HCT116 (cell line): ENCODE measurements around the gene PKN1. TPM values are rescaled to one million over a fixed set of nuclear protein-coding genes. Genes with fewer than 3 reads are reported as not detected.

Experiments
- ATAC-seq: fragments of 200-7000 bp; cut with Tn5 transposase; 2 replicates; pipeline ENCODE4 v1.9.1; 2020; ENCODE audit warnings: mild to moderate bottlenecking, moderate library complexity
- BruUV-seq: library from RNA; stranded (reverse); fragments of 400-500 nt; replicated peaks from 2 replicates; lab custom pipeline; 2021; lab: Mats Ljungman, UMichigan
- CTCF ChIA-PET: fragments of 300-600 bp; sonication (Branson Sonifier 250); formaldehyde crosslinking; loops from one replicate; lab custom pipeline; 2021; ENCODE audit warnings: antibody characterized with exemption; lab: Charles Lee
- POLR2A ChIA-PET: fragments of 300-600, 350-600 bp; sonication (Branson Sonifier 250); formaldehyde crosslinking; loops from one replicate; lab custom pipeline; 2021; ENCODE audit warnings: antibody characterized with exemption; lab: Charles Lee
- RAD21 ChIA-PET, 2 experiments: fragments of 300-600 bp; sonication (Branson Sonifier 250); formaldehyde crosslinking; loops; one replicate each; lab custom pipeline; 2023; ENCODE audit warnings: low total read pairs in 2 of 2; ENCODE audit not compliant: uncharacterized antibody in 2 of 2, unreplicated experiment in 2 of 2, low non-redundant PET in 1 of 2; lab: Charles Lee
- DNase-seq: peaks from one replicate; pipeline ENCODE4 v3.0.0-alpha.2; 2010; ENCODE audit warnings: low read depth, low spot score
- H2AFZ ChIP-seq: fragments of 200-600 bp; shearing (Covaris generic), sonication (generic); 2 replicates; pipeline ENCODE4 v1.6.1; 2017; ENCODE audit warnings: low read depth, mixed run types, mixed read lengths, antibody characterized with exemption, low read length; ENCODE audit not compliant: poor library complexity, severe bottlenecking
- H3K27ac ChIP-seq: 2 replicates; pipeline ENCODE4 v1.5.1; 2012; ENCODE audit warnings: low read depth, low read length
- H3K27me3 ChIP-seq: fragments of 200-600 bp; sonication (generic); 2 replicates; pipeline ENCODE4 v1.6.1; 2016; ENCODE audit warnings: mixed run types, low read length, mixed read lengths; ENCODE audit not compliant: insufficient read depth
- H3K36me3 ChIP-seq, 2 experiments: fragments of 200-500 bp in 1 of 2; fragments of 200-600 bp in 1 of 2; sonication (Bioruptor generic) in 1 of 2; sonication (generic) in 1 of 2; 2 replicates each; pipeline versions ENCODE4 v1.5.1 to v1.6.1; 2014 to 2016; ENCODE audit warnings: low read length in 2 of 2, inconsistent platforms in 1 of 2, mixed read lengths in 1 of 2, mixed run types in 1 of 2; ENCODE audit not compliant: insufficient read depth in 2 of 2, control insufficient read depth in 1 of 2
- H3K4me1 ChIP-seq, 2 experiments: fragments of 200-600 bp in 1 of 2; sonication (generic) in 1 of 2; 2 replicates each; pipeline versions ENCODE4 v1.5.1 to v1.6.1; 2012 to 2017; ENCODE audit warnings: low read length in 2 of 2, inconsistent platforms in 1 of 2, mild to moderate bottlenecking in 1 of 2, mixed read lengths in 1 of 2, mixed run types in 1 of 2, moderate library complexity in 1 of 2; ENCODE audit not compliant: insufficient read depth in 2 of 2, control insufficient read depth in 1 of 2
- H3K4me2 ChIP-seq: fragments of 200-600 bp; sonication (generic); 2 replicates; pipeline ENCODE4 v1.6.1; 2017; ENCODE audit warnings: mixed run types, low read length, mixed read lengths
- H3K4me3 ChIP-seq, 2 experiments: fragments of 200-600 bp in 1 of 2; sonication (generic) in 1 of 2; replicated peaks in 1 of 2; 2 replicates each; pipeline ENCODE4 v1.5.1; 2011 to 2016; ENCODE audit warnings: low read length in 2 of 2, control low read depth in 1 of 2, low read depth in 1 of 2, mild to moderate bottlenecking in 1 of 2, mixed read lengths in 1 of 2, mixed run types in 1 of 2
- H3K79me2 ChIP-seq: fragments of 200-600 bp; sonication (generic); 2 replicates; pipeline ENCODE4 v1.6.1; 2017; ENCODE audit warnings: mild to moderate bottlenecking, mixed run types, low read length, moderate library complexity, mixed read lengths; ENCODE audit not compliant: insufficient read depth
- H3K9ac ChIP-seq: fragments of 200-600 bp; sonication (generic); 2 replicates; pipeline ENCODE4 v1.6.1; 2016; ENCODE audit warnings: low read length, mixed read lengths
- H3K9me2 ChIP-seq: fragments of 200-600 bp; sonication (generic), shearing (Covaris generic); 2 replicates; pipeline ENCODE4 v1.6.1; 2017; ENCODE audit warnings: mixed run types, mild to moderate bottlenecking, moderate library complexity; ENCODE audit not compliant: insufficient read depth
- H3K9me3 ChIP-seq, 2 experiments: fragments of 200-500 bp in 1 of 2; fragments of 200-600 bp in 1 of 2; sonication (Bioruptor generic) in 1 of 2; sonication (generic) in 1 of 2; 2 replicates each; pipeline ENCODE4 v1.6.1; 2014 to 2017; ENCODE audit warnings: low read length in 2 of 2, mixed read lengths in 2 of 2, inconsistent platforms in 1 of 2, low read depth in 1 of 2, mild to moderate bottlenecking in 1 of 2, mixed run types in 1 of 2, moderate library complexity in 1 of 2; ENCODE audit not compliant: control insufficient read depth in 1 of 2, insufficient read depth in 1 of 2
- H4K20me1 ChIP-seq: fragments of 200-600 bp; sonication (generic), shearing (Covaris generic); 2 replicates; pipeline ENCODE4 v1.6.1; 2017; ENCODE audit warnings: mixed run types, mild to moderate bottlenecking, moderate library complexity; ENCODE audit not compliant: insufficient read depth
- CBX3 ChIP-seq: IDR thresholded peaks from 2 replicates; pipeline ENCODE4 v1.6.1; 2012; ENCODE audit warnings: low read depth
- POLR2A ChIP-seq: IDR thresholded peaks from 2 replicates; pipeline ENCODE4 v1.7.0; 2011; ENCODE audit warnings: borderline replicate concordance; ENCODE audit not compliant: insufficient read depth, insufficient read length; ENCODE audit errors: extremely low read depth
- POLR2AphosphoS5 ChIP-seq: IDR thresholded peaks from 2 replicates; pipeline ENCODE4 v1.6.1; 2011; ENCODE audit warnings: mild to moderate bottlenecking, low read depth, low read length, moderate library complexity
- SIN3A ChIP-seq: IDR thresholded peaks from 2 replicates; pipeline ENCODE4 v1.6.1; 2012; ENCODE audit warnings: low read depth
- TCF7L2 ChIP-seq: IDR thresholded peaks from 2 replicates; pipeline ENCODE4 v1.7.0; 2011; ENCODE audit warnings: borderline replicate concordance, inconsistent platforms; ENCODE audit not compliant: insufficient read depth, insufficient read length; ENCODE audit errors: extremely low read depth
- ZBTB33 ChIP-seq: IDR thresholded peaks from 2 replicates; pipeline ENCODE4 v1.6.1; 2011; ENCODE audit warnings: mild to moderate bottlenecking, low read length, moderate library complexity; ENCODE audit not compliant: insufficient replicate concordance; ENCODE audit errors: extremely low read depth
- ZFX ChIP-seq: fragments of 450-650 bp; IDR thresholded peaks from 2 replicates; pipeline ENCODE4 v1.6.1; 2017
- intact Hi-C: fragments of 100-400 bp; cut with micrococcal nuclease; formaldehyde crosslinking; loops from 2 replicates; pipeline ENCODE4 v1.10.0; 2022
- total RNA-seq: library from RNA; stranded (reverse); gene quantifications from one replicate; pipeline ENCODE4 v1.2.1, GENCODE V29; 2021; ENCODE audit not compliant: unreplicated experiment
- TF ChIP-seq, protein P1 (sequence below): IDR thresholded peaks from 2 replicates; pipeline ENCODE4 v1.6.1; 2012; ENCODE audit warnings: low read depth
- TF ChIP-seq, protein P2 (sequence below): IDR thresholded peaks from 2 replicates; pipeline ENCODE4 v1.6.1; 2012
- TF ChIP-seq, protein P3 (sequence below): IDR thresholded peaks from 2 replicates; pipeline ENCODE4 v1.6.1; 2012

The PKN1 gene
- total RNA-seq, 1 experiment from 2014 or later, result 248 TPM

- no peak overlapping the region for H3K27ac ChIP-seq
- POLR2A ChIA-PET, result no interaction called here
Observed at GRCh38 chr19:14400951-14401431, 32.1 kb upstream of the PKN1 start.

More at GRCh38 chr19:14400951-14401431, 32.1 kb upstream of the PKN1 start:
- TF ChIP-seq CBX3, result no peak
- TF ChIP-seq, protein P1, sequence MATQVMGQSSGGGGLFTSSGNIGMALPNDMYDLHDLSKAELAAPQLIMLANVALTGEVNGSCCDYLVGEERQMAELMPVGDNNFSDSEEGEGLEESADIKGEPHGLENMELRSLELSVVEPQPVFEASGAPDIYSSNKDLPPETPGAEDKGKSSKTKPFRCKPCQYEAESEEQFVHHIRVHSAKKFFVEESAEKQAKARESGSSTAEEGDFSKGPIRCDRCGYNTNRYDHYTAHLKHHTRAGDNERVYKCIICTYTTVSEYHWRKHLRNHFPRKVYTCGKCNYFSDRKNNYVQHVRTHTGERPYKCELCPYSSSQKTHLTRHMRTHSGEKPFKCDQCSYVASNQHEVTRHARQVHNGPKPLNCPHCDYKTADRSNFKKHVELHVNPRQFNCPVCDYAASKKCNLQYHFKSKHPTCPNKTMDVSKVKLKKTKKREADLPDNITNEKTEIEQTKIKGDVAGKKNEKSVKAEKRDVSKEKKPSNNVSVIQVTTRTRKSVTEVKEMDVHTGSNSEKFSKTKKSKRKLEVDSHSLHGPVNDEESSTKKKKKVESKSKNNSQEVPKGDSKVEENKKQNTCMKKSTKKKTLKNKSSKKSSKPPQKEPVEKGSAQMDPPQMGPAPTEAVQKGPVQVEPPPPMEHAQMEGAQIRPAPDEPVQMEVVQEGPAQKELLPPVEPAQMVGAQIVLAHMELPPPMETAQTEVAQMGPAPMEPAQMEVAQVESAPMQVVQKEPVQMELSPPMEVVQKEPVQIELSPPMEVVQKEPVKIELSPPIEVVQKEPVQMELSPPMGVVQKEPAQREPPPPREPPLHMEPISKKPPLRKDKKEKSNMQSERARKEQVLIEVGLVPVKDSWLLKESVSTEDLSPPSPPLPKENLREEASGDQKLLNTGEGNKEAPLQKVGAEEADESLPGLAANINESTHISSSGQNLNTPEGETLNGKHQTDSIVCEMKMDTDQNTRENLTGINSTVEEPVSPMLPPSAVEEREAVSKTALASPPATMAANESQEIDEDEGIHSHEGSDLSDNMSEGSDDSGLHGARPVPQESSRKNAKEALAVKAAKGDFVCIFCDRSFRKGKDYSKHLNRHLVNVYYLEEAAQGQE, result no peak
- no peak for TF ChIP-seq TCF7L2
- TF ChIP-seq, protein P2, sequence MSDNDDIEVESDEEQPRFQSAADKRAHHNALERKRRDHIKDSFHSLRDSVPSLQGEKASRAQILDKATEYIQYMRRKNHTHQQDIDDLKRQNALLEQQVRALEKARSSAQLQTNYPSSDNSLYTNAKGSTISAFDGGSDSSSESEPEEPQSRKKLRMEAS, result no peak
- no peak for TF ChIP-seq SIN3A
- TF ChIP-seq ZFX, result no peak
- TF ChIP-seq ZBTB33, result no peak
- TF ChIP-seq, protein P3, sequence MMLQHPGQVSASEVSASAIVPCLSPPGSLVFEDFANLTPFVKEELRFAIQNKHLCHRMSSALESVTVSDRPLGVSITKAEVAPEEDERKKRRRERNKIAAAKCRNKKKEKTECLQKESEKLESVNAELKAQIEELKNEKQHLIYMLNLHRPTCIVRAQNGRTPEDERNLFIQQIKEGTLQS, result no peak
- no peak for TF ChIP-seq POLR2A
- no peak for TF ChIP-seq POLR2AphosphoS5
- TF ChIP-seq, all 23 proteins: peak for 0
- Histone ChIP-seq H3K9ac (no peak overlapping the region), H3K4me1 (peaks cover 7 to 29% of the 10 kb centered on the region in 2 experiments; a peak in 3 of 4 replicates), H3K79me2 (no peaks in the 10 kb centered on the region), H3K9me3 (no peaks in the 10 kb centered on the region), H2AFZ (no peak overlapping the region), H3K36me3 (peaks cover 10 to 38% of the 10 kb centered on the region in 2 experiments), H3K27me3 (no peaks in the 10 kb centered on the region), H3K4me2 (0 out of 2 replicates have a peak overlapping the region, but pooled peaks have one; percentile 52), H3K4me3 (no peak overlapping the region), H3K9me2 (no peaks in the 10 kb centered on the region), H4K20me1 (no peaks in the 10 kb centered on the region)
- intact Hi-C loops, result no loop called here
- ATAC-seq (no peak), DNase-seq (no peak)
- RAD21 ChIA-PET, result no interaction called here
- BruUV-seq, result no TSS peak
- CTCF ChIA-PET, result interaction anchor here (0.8 kb wide), 1 partner anchor 53 kb away, joined by 3 read pairs; no protein-coding TSS in a partner anchor
